Measurements from ENCODE around the gene EP400.

EP400 gene

GRCh38 chr12:131911851-131912477 lies 37.8 kb upstream of the EP400 start:
- DNase-seq (ENCODE audit: low read depth in 2 of 2): no peak

- DNase-seq (ENCODE audit: low read depth in 2 of 2): no peak
Measured at GRCh38 chr12:131912518-131913274, 37.0 kb upstream of the EP400 start.

GRCh38 chr12:131913666-131914065 lies 36.1 kb upstream of the EP400 start:
- no peak for DNase-seq (ENCODE audit: low read depth in 2 of 2)

GRCh38 chr12:131914179-131914702 lies 35.5 kb upstream of the EP400 start:
- DNase-seq (ENCODE audit: low read depth in 2 of 2): no peak

- DNase-seq (ENCODE audit: low read depth in 2 of 2): no peak
Measured at GRCh38 chr12:131915000-131915689, 34.6 kb upstream of the EP400 start.

- DNase-seq (ENCODE audit: low read depth in 2 of 2): no peak
Measured at GRCh38 chr12:131915823-131916222, 33.9 kb upstream of the EP400 start.

- no peak for DNase-seq (ENCODE audit: low read depth in 2 of 2)
Measured at GRCh38 chr12:131916306-131917138, 33.2 kb upstream of the EP400 start.

GRCh38 chr12:131917139-131917710 lies 32.5 kb upstream of the EP400 start:
- no peak for DNase-seq (ENCODE audit: low read depth in 2 of 2)

- no peak for DNase-seq (ENCODE audit: low read depth in 2 of 2)
Measured at GRCh38 chr12:131917711-131918306, 31.9 kb upstream of the EP400 start.

GRCh38 chr12:131918311-131919050 lies 31.3 kb upstream of the EP400 start:
- DNase-seq (ENCODE audit: low read depth in 2 of 2): no peak

- DNase-seq (ENCODE audit: low read depth in 2 of 2): no peak
Measured at GRCh38 chr12:131919051-131919347, 30.7 kb upstream of the EP400 start.

- no peak for DNase-seq (ENCODE audit: low read depth in 2 of 2)
Measured at GRCh38 chr12:131919366-131920156, 30.2 kb upstream of the EP400 start.

GRCh38 chr12:131920157-131920508 lies 29.6 kb upstream of the EP400 start:
- DNase-seq (ENCODE audit: low read depth in 2 of 2): no peak

- DNase-seq (ENCODE audit: low read depth in 2 of 2): no peak
Measured at GRCh38 chr12:131920902-131921840, 28.6 kb upstream of the EP400 start.

- no peak for DNase-seq (ENCODE audit: low read depth in 2 of 2)
Measured at GRCh38 chr12:131921866-131922769, 27.6 kb upstream of the EP400 start.

GRCh38 chr12:131922772-131923171 lies 27.0 kb upstream of the EP400 start:
- no peak for DNase-seq (ENCODE audit: low read depth in 2 of 2)

GRCh38 chr12:131923260-131923659 lies 26.5 kb upstream of the EP400 start:
- no peak for DNase-seq (ENCODE audit: low read depth in 2 of 2)

Data from stimulated activated CD8-positive, alpha-beta memory T cell treated with anti-CD3 and anti-CD28 coated beads, Interleukin-2, amount 100 ng/mL, for 1 hour (primary cell).